Measurements from ENCODE around the gene ARFGAP2. TPM values are rescaled to one million over a fixed set of nuclear protein-coding genes. Genes with fewer than 3 reads are reported as not detected.
A peak's percentile ranks its signal among the peaks of the same experiment; 100 is the strongest.

The ARFGAP2 gene
- total and polyA plus RNA-seq, 8 donors: 40.1 to 78.9 (median 63.3) TPM

DNA sequence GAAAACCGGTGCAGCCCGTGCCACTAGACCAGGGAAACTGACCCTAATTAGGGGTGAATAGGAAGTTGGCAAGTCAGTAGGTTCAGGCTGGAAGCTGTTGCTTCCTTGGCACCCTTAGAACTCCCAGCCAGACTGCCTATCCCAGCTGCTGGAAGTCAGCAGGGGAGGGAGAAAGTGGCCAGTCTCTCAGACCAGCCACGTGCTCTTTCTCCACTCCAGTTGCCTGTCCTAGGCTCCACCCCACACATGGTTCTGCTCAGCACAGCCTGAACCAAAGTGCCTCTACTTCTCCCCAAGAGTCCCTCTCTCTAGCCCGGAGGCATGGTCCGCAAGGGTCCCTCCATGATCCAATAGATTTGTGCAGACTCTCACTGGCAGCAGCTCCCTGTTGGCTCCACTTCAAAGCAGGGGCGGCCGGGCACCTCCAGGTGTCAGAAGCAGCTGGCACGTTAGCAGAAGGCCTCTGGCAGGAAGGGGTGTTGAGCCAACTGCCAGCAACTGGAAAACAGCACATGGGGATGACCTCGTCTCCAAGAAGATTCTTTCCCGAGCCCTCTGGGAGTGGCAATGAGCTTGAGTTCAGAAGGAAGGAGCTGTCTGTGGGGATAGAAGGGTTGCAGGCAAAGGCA is 27.7 kb downstream of the ARFGAP2 start:
- FAIRE-seq: no peak
- ATAC-seq: peak; percentile 81 to 85 (median 82)
- WGBS, 2 donors: 22 to 26% methylated on average over 10 of the region's 10 CpGs
- TF ChIP-seq, protein P1, sequence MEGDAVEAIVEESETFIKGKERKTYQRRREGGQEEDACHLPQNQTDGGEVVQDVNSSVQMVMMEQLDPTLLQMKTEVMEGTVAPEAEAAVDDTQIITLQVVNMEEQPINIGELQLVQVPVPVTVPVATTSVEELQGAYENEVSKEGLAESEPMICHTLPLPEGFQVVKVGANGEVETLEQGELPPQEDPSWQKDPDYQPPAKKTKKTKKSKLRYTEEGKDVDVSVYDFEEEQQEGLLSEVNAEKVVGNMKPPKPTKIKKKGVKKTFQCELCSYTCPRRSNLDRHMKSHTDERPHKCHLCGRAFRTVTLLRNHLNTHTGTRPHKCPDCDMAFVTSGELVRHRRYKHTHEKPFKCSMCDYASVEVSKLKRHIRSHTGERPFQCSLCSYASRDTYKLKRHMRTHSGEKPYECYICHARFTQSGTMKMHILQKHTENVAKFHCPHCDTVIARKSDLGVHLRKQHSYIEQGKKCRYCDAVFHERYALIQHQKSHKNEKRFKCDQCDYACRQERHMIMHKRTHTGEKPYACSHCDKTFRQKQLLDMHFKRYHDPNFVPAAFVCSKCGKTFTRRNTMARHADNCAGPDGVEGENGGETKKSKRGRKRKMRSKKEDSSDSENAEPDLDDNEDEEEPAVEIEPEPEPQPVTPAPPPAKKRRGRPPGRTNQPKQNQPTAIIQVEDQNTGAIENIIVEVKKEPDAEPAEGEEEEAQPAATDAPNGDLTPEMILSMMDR (IDR thresholded peaks at IDR 0.05): no peak
- no peaks in the 10 kb centered on the region for H3K9me3 ChIP-seq
- no peaks in the 10 kb centered on the region for H3K36me3 ChIP-seq
- intact Hi-C loops (cut with DNase I): no loop called here
- H3K27ac ChIP-seq: peak overlapping the region; percentile 32 to 71 (median 58)
- no peaks in the 10 kb centered on the region for H3K27me3 ChIP-seq
- peak; percentile 80 to 93 (median 87) for DNase-seq
- peaks cover 5 to 32% (median 28%) of the 10 kb centered on the region in 3 donors for H3K4me1 ChIP-seq
- no peak overlapping the region for H3K4me3 ChIP-seq

DNA sequence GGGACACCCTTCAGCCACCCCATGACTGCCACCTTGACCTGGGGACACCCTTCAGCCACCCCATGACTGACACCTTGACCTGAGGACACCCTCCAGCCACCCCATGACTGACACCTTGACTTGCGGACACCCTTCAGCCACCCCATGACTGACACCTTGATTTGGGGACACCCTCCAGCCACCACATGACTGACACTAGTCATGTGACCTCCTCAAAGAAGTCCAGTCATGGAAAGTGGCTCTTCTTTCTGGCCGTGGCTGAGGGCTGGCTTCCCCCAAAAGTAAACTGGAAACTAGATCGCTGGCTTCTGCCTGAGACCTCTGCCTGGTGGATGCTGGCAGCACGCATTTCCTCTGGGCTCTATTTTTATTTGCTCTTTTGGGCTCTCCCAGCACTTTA is 28.4 kb downstream of the ARFGAP2 start:
- FAIRE-seq (no peak), ATAC-seq (no peak), DNase-seq (no peak)
- Histone ChIP-seq H3K4me3 (no peak overlapping the region), H3K4me1 (peaks cover 5 to 25% (median 20%) of the 10 kb centered on the region in 3 donors), H3K9me3 (no peaks in the 10 kb centered on the region), H3K27me3 (no peaks in the 10 kb centered on the region), H3K36me3 (no peaks in the 10 kb centered on the region), H3K27ac (peak overlapping the region; percentile 32 to 71 (median 58))
- TF ChIP-seq, protein P1 (IDR thresholded peaks at IDR 0.05): no peak
- 56 to 58% methylated on average over 4 of the region's 4 CpGs for WGBS, 2 donors
- intact Hi-C loops (cut with DNase I): no loop called here

DNA sequence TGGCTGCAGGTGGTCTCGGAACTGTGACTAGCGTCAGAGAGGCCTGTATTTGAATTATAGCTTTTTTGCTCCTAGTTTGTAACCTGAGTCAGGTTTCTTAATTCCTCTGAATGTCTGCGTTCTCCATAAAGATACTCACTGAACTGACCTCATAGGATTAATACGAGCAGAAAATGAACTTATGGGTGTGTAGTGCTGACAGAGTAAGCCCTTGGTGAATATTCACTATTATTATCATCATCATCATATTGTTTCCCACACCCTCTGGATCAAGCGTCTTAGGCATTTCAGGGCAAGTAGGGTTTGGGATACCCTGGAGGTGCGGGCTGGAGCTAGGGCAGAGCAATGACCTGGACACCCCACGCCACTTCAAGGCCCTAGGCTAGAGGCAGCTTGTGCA is 29.0 kb downstream of the ARFGAP2 start:
- H3K4me3 ChIP-seq: no peak overlapping the region
- no peaks in the 10 kb centered on the region for H3K27me3 ChIP-seq
- peaks cover 2 to 23% (median 21%) of the 10 kb centered on the region in 3 donors for H3K4me1 ChIP-seq
- 96 to 97% methylated on average over 7 of the region's 7 CpGs for WGBS, 2 donors
- H3K27ac ChIP-seq: peak overlapping the region in 2 of 4 donors; percentile 2 to 71
- intact Hi-C loops (cut with DNase I): no loop called here
- no peaks in the 10 kb centered on the region for H3K9me3 ChIP-seq
- DNase-seq: no peak
- H3K36me3 ChIP-seq: no peaks in the 10 kb centered on the region
- FAIRE-seq: no peak
- TF ChIP-seq, protein P1 (IDR thresholded peaks at IDR 0.05): no peak
- no peak for ATAC-seq

DNA sequence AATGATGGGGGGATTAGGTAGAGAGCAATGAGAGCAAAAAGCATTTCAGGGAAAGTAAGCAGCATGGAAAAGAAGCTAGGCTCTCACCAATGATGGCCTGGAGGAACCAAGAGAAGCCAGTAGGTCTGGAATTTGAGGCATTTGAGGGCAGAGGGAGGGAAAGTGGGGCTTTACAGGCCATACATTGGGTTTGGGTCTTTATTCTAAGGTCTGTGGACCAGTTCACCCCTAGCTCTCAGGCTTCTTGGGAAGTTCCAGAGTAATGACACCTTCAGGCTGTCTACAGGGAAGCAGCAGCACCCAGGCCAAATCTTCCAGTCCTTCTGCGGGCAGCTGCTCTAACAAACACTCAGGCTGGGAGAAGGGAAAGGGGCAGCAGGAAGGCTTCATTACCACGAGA is 29.4 kb downstream of the ARFGAP2 start:
- ATAC-seq: no peak
- no peaks in the 10 kb centered on the region for H3K9me3 ChIP-seq
- no peaks in the 10 kb centered on the region for H3K36me3 ChIP-seq
- H3K27ac ChIP-seq: no peak overlapping the region
- TF ChIP-seq, protein P1 (IDR thresholded peaks at IDR 0.05): no peak
- H3K4me1 ChIP-seq: peaks cover 0 to 23% (median 20%) of the 10 kb centered on the region in 3 donors
- DNase-seq: no peak
- FAIRE-seq: no peak
- H3K4me3 ChIP-seq: no peak overlapping the region
- intact Hi-C loops (cut with DNase I): no loop called here
- no peaks in the 10 kb centered on the region for H3K27me3 ChIP-seq
- WGBS, 2 donors: 91 to 92% methylated on average over 2 of the region's 2 CpGs

DNA sequence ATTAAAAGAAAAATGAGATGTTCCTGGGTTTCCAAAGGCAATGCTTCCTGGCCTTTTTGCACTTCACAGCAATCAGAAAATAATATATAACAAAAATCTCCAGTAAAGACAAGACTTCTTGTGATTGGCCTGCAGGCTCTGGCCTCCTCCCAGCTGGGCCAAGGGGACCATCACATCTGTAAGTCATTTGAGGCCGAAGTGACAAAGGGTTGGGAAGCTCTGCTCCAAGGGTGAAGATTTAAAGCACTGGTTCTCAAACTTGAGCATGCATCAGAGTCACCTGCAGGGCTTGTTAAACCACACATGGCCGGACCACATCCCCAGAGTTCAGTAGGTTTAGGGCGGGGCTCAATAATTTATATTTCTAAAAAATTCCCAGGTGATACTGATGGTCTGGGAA is 32.1 kb downstream of the ARFGAP2 start:
- intact Hi-C loops (cut with DNase I): no loop called here
- H3K36me3 ChIP-seq: no peaks in the 10 kb centered on the region
- no peak for ATAC-seq
- TF ChIP-seq, protein P1 (IDR thresholded peaks at IDR 0.05): no peak
- no peak for FAIRE-seq
- no peak for DNase-seq
- peaks cover 0 to 12% (median 11%) of the 10 kb centered on the region in 3 donors for H3K4me1 ChIP-seq
- H3K9me3 ChIP-seq: no peaks in the 10 kb centered on the region
- H3K27ac ChIP-seq: no peak overlapping the region
- no peak overlapping the region for H3K4me3 ChIP-seq
- no peaks in the 10 kb centered on the region for H3K27me3 ChIP-seq
- 92 to 97% methylated on average over 3 of the region's 3 CpGs for WGBS, 2 donors

Data from pancreas (tissue), 10 donors.